Smooth muscle cell (in vitro differentiated cells): ENCODE data around the gene PSTPIP2. TPM values are rescaled to one million over a fixed set of nuclear protein-coding genes. Genes with fewer than 3 reads are reported as not detected.

Experiments
- DNase-seq: peaks from one replicate; lab custom pipeline; 2025; ENCODE audit not compliant: unreplicated experiment; lab: John Stamatoyannopoulos, UW
- H2AFZ ChIP-seq: fragments of 200-600 bp; sonication (generic); 2 replicates; pipeline ENCODE4 v1.6.0; 2016; ENCODE audit warnings: antibody characterized with exemption, low read depth, mild to moderate bottlenecking
- H3F3A ChIP-seq: fragments of 200-600 bp; sonication (generic); 2 replicates; pipeline ENCODE4 v1.6.0; 2017; ENCODE audit warnings: antibody characterized with exemption, low read depth
- H3K27ac ChIP-seq: fragments of 200-600 bp; sonication (generic); 2 replicates; pipeline ENCODE4 v1.5.1; 2016; ENCODE audit warnings: low read depth, mild to moderate bottlenecking
- H3K27me3 ChIP-seq: fragments of 200-600 bp; sonication (generic); 2 replicates; pipeline ENCODE4 v1.6.1; 2016; ENCODE audit warnings: low read depth, mild to moderate bottlenecking
- H3K36me3 ChIP-seq: fragments of 200-600 bp; sonication (generic); 2 replicates; pipeline ENCODE4 v1.5.1; 2016; ENCODE audit warnings: low read depth
- H3K4me1 ChIP-seq: fragments of 200-600 bp; sonication (generic); 2 replicates; pipeline ENCODE4 v1.5.1; 2016; ENCODE audit warnings: low read depth
- H3K4me2 ChIP-seq: fragments of 200-600 bp; sonication (generic); 2 replicates; pipeline ENCODE4 v1.6.0; 2016; ENCODE audit warnings: mild to moderate bottlenecking
- H3K4me3 ChIP-seq: fragments of 200-600 bp; sonication (generic); 2 replicates; pipeline ENCODE4 v1.5.1; 2016; ENCODE audit warnings: mild to moderate bottlenecking
- H3K79me2 ChIP-seq: fragments of 200-600 bp; sonication (generic); 2 replicates; pipeline ENCODE4 v1.6.0; 2016; ENCODE audit warnings: low read depth, mild to moderate bottlenecking
- H3K9ac ChIP-seq: fragments of 200-600 bp; sonication (generic); 2 replicates; pipeline ENCODE4 v1.6.0; 2016; ENCODE audit warnings: low read depth
- H3K9me3 ChIP-seq: fragments of 200-600 bp; sonication (generic); replicated peaks from 2 replicates; pipeline ENCODE4 v1.5.1; 2016; ENCODE audit warnings: low read depth
- H4K20me1 ChIP-seq: fragments of 200-600 bp; sonication (generic); 2 replicates; pipeline ENCODE4 v1.6.0; 2016; ENCODE audit warnings: low read depth
- CTCF ChIP-seq: fragments of 200-600 bp; sonication (generic); IDR thresholded peaks from 2 replicates; pipeline ENCODE4 v1.5.1; 2017; ENCODE audit warnings: borderline replicate concordance, mild to moderate bottlenecking, antibody characterized with exemption; ENCODE audit not compliant: insufficient read depth, poor library complexity, severe bottlenecking
- WGBS: methylation state at CpG from one replicate; pipeline ENCODE4 v1.1.7; 2016; ENCODE audit warnings: low lambda C conversion rate; 5-methylcytosine and 5-hydroxymethylcytosine counted together
- polyA plus RNA-seq: library from polyadenylated mRNA; unstranded; fragments of >200 nt; fragmentation: Nextera tagmentation; extraction: Ambion mirVana; gene quantifications from 2 replicates; pipeline ENCODE4 v1.2.1, GENCODE V29; 2016
- total RNA-seq: library from RNA; depleted of rRNA; stranded (reverse); fragments of >200 nt; gene quantifications from 2 replicates; pipeline ENCODE4 v1.2.3, GENCODE V29; 2014

PSTPIP2 gene
- total and polyA plus RNA-seq, 2 experiments from 2014 or later = 6.5 to 14.0 TPM

- Histone ChIP-seq H3K4me3 (no peak overlapping the region), H3K9me3 (no peaks in the 10 kb centered on the region), H3K27ac (peak overlapping the region; percentile 98), H3K9ac (peak overlapping the region; percentile 72), H3K36me3 (peaks cover 13% of the 10 kb centered on the region), H4K20me1 (no peaks in the 10 kb centered on the region), H3K4me1 (peaks cover 7% of the 10 kb centered on the region), H3K79me2 (no peaks in the 10 kb centered on the region), H3K27me3 (no peaks in the 10 kb centered on the region), H3K4me2 (peak overlapping the region; percentile 73), H3F3A (peaks cover 18% of the 10 kb centered on the region), H2AFZ (no peak overlapping the region)
- no peak for DNase-seq
- TF ChIP-seq CTCF = no peak
- WGBS = 12% methylated on average over 4 of the region's 4 CpGs
These were observed 120.9 kb downstream of the PSTPIP2 start for GRCh38 chr18:45951016-45951714.

- H3K36me3 ChIP-seq = peaks cover 28% of the 10 kb centered on the region
- no peaks in the 10 kb centered on the region for H3F3A ChIP-seq
- H2AFZ ChIP-seq = no peak overlapping the region
- H3K4me3 ChIP-seq = no peak overlapping the region
- no peaks in the 10 kb centered on the region for H4K20me1 ChIP-seq
- no peak overlapping the region for H3K4me2 ChIP-seq
- no peak for TF ChIP-seq CTCF
- no peaks in the 10 kb centered on the region for H3K9me3 ChIP-seq
- H3K9ac ChIP-seq = no peak overlapping the region
- DNase-seq = no peak
- no peak overlapping the region for H3K27ac ChIP-seq
- WGBS = 89% methylated on average over 5 of the region's 5 CpGs
- H3K27me3 ChIP-seq = no peaks in the 10 kb centered on the region
- H3K79me2 ChIP-seq = no peaks in the 10 kb centered on the region
- peaks cover 2% of the 10 kb centered on the region for H3K4me1 ChIP-seq
These were observed 126.4 kb downstream of the PSTPIP2 start for GRCh38 chr18:45945669-45946068.

GRCh38 chr18:45940724-45941123 is 131.3 kb downstream of the PSTPIP2 start:
- Histone ChIP-seq H3K4me3 (no peak overlapping the region), H3K4me2 (no peak overlapping the region), H3K4me1 (no peaks in the 10 kb centered on the region), H3K9me3 (no peaks in the 10 kb centered on the region), H2AFZ (no peak overlapping the region), H3K36me3 (peaks cover 25% of the 10 kb centered on the region), H3K27me3 (no peaks in the 10 kb centered on the region), H3K9ac (no peak overlapping the region), H3K27ac (no peak overlapping the region), H3K79me2 (no peaks in the 10 kb centered on the region), H4K20me1 (no peaks in the 10 kb centered on the region), H3F3A (no peaks in the 10 kb centered on the region)
- no peak for TF ChIP-seq CTCF
- DNase-seq = no peak
- 87% methylated on average over 2 of the region's 2 CpGs for WGBS

GRCh38 chr18:45939236-45939635 is 132.8 kb downstream of the PSTPIP2 start:
- TF ChIP-seq CTCF = no peak
- no peak overlapping the region for H3K9ac ChIP-seq
- H3K27me3 ChIP-seq = no peaks in the 10 kb centered on the region
- no peak overlapping the region for H3K4me2 ChIP-seq
- DNase-seq = no peak
- H3K9me3 ChIP-seq = no peaks in the 10 kb centered on the region
- H2AFZ ChIP-seq = no peak overlapping the region
- no peaks in the 10 kb centered on the region for H3F3A ChIP-seq
- no peaks in the 10 kb centered on the region for H4K20me1 ChIP-seq
- WGBS = 99% methylated on average over 2 of the region's 2 CpGs
- no peaks in the 10 kb centered on the region for H3K4me1 ChIP-seq
- H3K4me3 ChIP-seq = no peak overlapping the region
- no peak overlapping the region for H3K27ac ChIP-seq
- peaks cover 20% of the 10 kb centered on the region for H3K36me3 ChIP-seq
- H3K79me2 ChIP-seq = no peaks in the 10 kb centered on the region
